Neuron (in vitro differentiated cells): ENCODE results near the gene MMP13.

Experiments
- H2AFZ ChIP-seq: one replicate; pipeline ENCODE4 v1.6.1; 2013; ENCODE audit warnings: low read depth, mild to moderate bottlenecking, inconsistent platforms, low read length, moderate library complexity
- H3K27me3 ChIP-seq: one replicate; pipeline ENCODE4 v1.6.1; 2013; ENCODE audit warnings: low read length; ENCODE audit not compliant: insufficient read depth
- H3K36me3 ChIP-seq: one replicate; pipeline ENCODE4 v1.6.1; 2013; ENCODE audit warnings: low read length; ENCODE audit not compliant: insufficient read depth
- H3K4me1 ChIP-seq: one replicate; pipeline ENCODE4 v1.6.1; 2013; ENCODE audit warnings: low read length; ENCODE audit not compliant: insufficient read depth
- H3K4me3 ChIP-seq: 2 replicates; pipeline ENCODE4 v1.5.1; 2013; ENCODE audit warnings: mild to moderate bottlenecking, low read length, moderate library complexity
- H3K9me3 ChIP-seq: one replicate; pipeline ENCODE4 v1.6.1; 2013; ENCODE audit warnings: low read length

MMP13 gene

DNA sequence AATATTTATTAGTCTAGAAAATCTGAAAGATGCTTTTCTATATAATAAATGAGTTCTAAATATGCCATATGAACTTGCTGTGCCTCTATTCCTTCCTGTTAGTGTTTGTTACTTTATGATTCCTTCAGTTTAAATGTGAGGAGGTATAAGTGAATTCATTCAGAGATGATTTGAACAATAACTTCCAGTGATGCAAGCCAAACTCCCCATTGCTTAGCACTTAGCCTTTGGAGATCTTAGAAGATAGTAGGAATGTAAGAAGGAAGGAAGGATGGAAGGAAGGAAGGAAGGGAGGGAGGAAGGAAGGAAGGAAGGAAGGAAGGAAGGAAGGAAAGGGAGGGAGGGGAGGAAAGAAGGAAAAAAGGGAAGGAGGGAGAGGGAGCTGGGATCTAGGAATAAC is 25.1 kb downstream of the MMP13 start:
- no peaks in the 10 kb centered on the region for H3K9me3 ChIP-seq
- H3K4me1 ChIP-seq, result no peaks in the 10 kb centered on the region
- H3K27me3 ChIP-seq, result no peaks in the 10 kb centered on the region
- no peak overlapping the region for H3K4me3 ChIP-seq
- H2AFZ ChIP-seq, result no peak overlapping the region
- H3K36me3 ChIP-seq, result no peaks in the 10 kb centered on the region

DNA sequence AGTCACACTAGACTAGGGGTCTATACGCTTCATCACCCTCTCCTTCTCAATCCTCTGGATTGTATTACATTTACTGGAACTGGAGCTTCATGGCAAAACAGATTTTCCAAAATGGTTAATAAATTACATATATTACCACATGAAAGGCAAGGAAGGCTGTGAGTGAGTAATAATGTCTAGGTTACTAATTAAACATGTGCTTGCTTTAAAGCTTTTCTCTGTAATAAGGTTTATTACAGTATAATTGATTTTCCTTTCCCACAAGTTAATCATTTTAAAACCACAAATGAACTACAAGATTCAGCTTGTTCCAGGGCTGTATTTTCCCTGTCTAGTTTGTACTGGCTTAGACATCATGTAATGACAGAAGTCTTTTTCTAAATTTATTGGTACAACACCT is 25.6 kb downstream of the MMP13 start:
- Histone ChIP-seq H2AFZ (no peak overlapping the region), H3K36me3 (no peaks in the 10 kb centered on the region), H3K9me3 (no peaks in the 10 kb centered on the region), H3K27me3 (no peaks in the 10 kb centered on the region), H3K4me1 (no peaks in the 10 kb centered on the region), H3K4me3 (no peak overlapping the region)

DNA sequence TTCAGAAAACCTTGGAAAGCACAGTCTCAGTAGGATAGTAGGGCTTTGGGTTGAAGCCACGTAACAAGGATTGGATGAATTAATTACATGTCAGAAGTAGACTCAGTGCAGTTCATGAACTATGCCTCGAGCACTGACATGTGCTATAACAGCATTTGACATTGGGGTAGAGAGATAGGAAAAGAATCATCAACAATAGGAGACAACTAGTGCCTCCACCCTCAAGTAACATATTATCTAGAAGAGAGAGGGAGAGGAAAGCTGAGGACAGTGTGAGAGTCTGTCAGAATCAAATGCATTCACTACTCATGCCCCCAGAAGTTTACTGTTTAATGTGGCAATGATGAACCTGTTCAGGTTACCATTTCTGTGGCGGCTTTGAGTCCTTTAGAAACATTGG is 26.4 kb downstream of the MMP13 start:
- Histone ChIP-seq H3K9me3 (no peaks in the 10 kb centered on the region), H3K4me1 (no peaks in the 10 kb centered on the region), H3K4me3 (no peak overlapping the region), H3K27me3 (no peaks in the 10 kb centered on the region), H2AFZ (no peak overlapping the region), H3K36me3 (no peaks in the 10 kb centered on the region)

DNA sequence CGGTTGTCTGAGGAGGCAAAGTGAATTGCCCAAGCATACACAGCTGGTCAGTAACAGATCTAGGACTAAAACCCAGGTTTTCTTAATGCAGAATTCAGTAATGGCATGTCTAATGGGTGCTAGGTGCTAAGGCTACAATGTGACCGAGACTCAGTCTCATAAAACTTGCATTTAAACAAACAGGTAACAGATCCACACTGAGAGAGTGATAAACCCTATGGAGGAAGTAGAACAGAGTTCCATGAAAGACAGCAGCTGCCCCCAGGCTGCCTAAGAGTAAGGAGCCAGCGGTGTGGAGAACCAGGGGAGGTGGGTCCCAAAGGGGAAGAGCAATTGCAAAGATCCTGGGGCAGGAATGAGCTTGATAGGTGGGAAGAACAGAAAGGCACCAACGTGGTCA is 27.3 kb downstream of the MMP13 start:
- Histone ChIP-seq H3K27me3 (no peaks in the 10 kb centered on the region), H2AFZ (no peak overlapping the region)

DNA sequence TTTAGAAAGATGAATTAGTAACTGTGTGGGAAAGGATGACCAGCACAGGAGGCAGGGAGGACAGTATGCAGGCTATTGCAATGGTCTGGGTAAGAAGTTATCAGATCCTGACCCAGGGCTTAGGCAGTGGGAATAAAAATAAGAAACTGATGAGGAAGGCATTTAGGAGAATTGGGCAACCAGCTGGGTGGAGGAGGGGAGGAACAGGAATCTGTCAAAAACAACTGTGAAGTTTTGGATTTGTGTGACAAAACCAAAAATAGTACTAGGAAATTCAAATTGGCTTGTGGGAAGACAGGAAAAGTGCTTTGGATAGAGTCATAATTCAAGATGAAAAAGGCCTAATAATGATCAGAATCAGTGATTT is 27.9 kb downstream of the MMP13 start:
- Histone ChIP-seq H3K36me3 (no peaks in the 10 kb centered on the region), H3K27me3 (no peaks in the 10 kb centered on the region), H3K9me3 (no peaks in the 10 kb centered on the region), H3K4me3 (no peak overlapping the region), H3K4me1 (no peaks in the 10 kb centered on the region), H2AFZ (no peak overlapping the region)

More for the DNA sequence above, 27.3 kb downstream of the MMP13 start:
- Histone ChIP-seq H3K9me3 (no peaks in the 10 kb centered on the region), H3K36me3 (no peaks in the 10 kb centered on the region), H3K4me1 (no peaks in the 10 kb centered on the region), H3K4me3 (no peak overlapping the region)

GRCh38 chr11:102926961-102927623 is 28.4 kb downstream of the MMP13 start:
- Histone ChIP-seq H3K9me3 (no peaks in the 10 kb centered on the region), H2AFZ (no peak overlapping the region), H3K27me3 (no peaks in the 10 kb centered on the region), H3K4me3 (no peak overlapping the region), H3K36me3 (no peaks in the 10 kb centered on the region), H3K4me1 (no peaks in the 10 kb centered on the region)

- H3K36me3 ChIP-seq, result no peaks in the 10 kb centered on the region
- H3K9me3 ChIP-seq, result no peaks in the 10 kb centered on the region
- no peak overlapping the region for H2AFZ ChIP-seq
- H3K27me3 ChIP-seq, result no peaks in the 10 kb centered on the region
- H3K4me3 ChIP-seq, result no peak overlapping the region
- no peaks in the 10 kb centered on the region for H3K4me1 ChIP-seq
Measured at GRCh38 chr11:102926517-102926916, 29.0 kb downstream of the MMP13 start.

- no peaks in the 10 kb centered on the region for H3K36me3 ChIP-seq
- no peak overlapping the region for H3K4me3 ChIP-seq
- H3K9me3 ChIP-seq, result no peaks in the 10 kb centered on the region
- H3K4me1 ChIP-seq, result no peaks in the 10 kb centered on the region
- no peak overlapping the region for H2AFZ ChIP-seq
- no peaks in the 10 kb centered on the region for H3K27me3 ChIP-seq
Measured at GRCh38 chr11:102925988-102926387, 29.5 kb downstream of the MMP13 start.

DNA sequence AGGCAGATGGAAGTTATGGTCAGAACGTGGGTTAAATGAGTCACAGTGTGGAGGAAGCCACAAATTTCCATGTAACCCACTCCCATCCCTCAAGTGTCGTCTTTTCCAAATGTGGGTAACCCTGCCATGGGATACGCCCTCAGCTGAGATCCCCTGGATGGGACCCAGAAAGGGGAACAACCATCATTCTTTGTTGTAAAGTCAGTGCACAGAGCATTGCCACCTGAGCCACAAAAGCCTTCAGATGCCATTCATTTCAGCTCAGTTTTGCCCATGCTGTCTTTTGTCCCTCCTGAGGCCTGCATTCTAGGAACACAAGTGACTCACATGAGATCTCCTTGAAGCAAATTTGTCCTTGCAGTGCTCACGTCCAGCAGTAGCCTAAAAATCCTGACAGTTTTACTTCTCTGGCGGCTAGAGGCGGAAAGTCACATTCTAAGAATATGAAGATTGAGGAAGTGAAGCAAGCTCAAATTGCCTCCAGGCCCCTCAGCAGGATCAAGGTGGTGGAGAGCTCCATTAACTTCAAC is 30.6 kb downstream of the MMP13 start:
- Histone ChIP-seq H3K9me3 (no peaks in the 10 kb centered on the region), H3K4me1 (no peaks in the 10 kb centered on the region), H3K27me3 (no peaks in the 10 kb centered on the region)

DNA sequence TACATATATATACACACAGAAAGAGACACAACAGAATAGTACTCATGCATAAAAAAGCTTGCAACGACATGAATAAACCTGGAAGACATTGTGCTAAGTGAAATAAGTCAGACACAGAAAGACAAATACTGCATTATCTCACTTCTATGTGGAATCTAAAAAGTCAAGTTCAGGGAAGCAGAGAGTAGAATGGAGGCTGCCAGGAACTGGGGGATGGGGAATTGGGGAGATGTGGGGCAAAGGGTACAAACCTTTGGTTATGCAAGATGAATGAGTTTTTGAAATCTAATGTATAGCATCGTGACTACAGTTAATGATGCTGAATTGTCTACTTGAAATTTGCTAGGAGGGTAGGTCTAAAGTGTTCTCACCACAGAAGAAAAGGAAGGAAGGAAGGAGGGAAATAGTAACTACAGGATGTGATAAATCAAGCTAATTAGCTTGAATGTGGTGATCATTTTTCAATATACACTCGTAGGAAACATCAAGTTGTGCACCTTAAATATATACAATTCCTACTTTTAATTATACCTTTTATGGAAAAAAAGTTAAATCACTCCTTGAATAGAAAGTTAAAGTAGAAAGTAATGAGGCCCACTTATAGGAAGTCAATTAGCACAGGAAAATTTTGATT is 33.8 kb downstream of the MMP13 start:
- Histone ChIP-seq H3K9me3 (no peaks in the 10 kb centered on the region), H3K4me1 (no peaks in the 10 kb centered on the region)

More for the DNA sequence above, 30.6 kb downstream of the MMP13 start:
- Histone ChIP-seq H2AFZ (no peak overlapping the region), H3K4me3 (no peak overlapping the region), H3K36me3 (no peaks in the 10 kb centered on the region)

DNA sequence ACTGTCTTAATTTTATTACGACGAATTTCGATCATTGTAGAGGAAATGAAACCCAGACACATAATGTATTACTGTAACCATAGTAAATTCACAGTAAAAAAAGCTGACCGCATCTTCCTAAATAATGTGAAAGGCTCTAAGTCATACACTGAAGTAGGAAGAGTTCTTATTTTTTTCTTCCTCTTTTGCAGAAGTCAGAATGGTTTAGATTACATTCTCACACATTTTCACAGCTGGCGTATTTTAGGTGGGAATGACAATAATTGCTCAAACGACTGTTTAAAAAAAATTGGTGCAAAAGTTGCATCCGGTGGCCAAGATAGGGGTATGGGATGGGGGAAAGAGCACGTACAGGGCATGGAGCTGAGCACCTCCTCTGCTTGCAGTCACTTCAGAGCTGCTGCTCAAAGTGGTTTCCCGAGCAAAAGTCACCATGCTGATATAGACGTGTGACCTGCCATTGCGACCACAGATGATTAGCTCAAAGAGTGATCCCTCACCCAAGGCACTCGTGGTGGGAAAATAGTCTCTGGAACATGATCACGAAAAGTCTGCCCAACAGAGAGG is 35.3 kb downstream of the MMP13 start:
- Histone ChIP-seq H3K4me1 (no peaks in the 10 kb centered on the region), H3K27me3 (no peaks in the 10 kb centered on the region), H3K4me3 (no peak overlapping the region), H3K9me3 (no peaks in the 10 kb centered on the region), H3K36me3 (no peaks in the 10 kb centered on the region), H2AFZ (no peak overlapping the region)

More for the DNA sequence above, 33.8 kb downstream of the MMP13 start:
- no peaks in the 10 kb centered on the region for H3K27me3 ChIP-seq
- H3K4me3 ChIP-seq, result no peak overlapping the region
- no peak overlapping the region for H2AFZ ChIP-seq
- H3K36me3 ChIP-seq, result no peaks in the 10 kb centered on the region

DNA sequence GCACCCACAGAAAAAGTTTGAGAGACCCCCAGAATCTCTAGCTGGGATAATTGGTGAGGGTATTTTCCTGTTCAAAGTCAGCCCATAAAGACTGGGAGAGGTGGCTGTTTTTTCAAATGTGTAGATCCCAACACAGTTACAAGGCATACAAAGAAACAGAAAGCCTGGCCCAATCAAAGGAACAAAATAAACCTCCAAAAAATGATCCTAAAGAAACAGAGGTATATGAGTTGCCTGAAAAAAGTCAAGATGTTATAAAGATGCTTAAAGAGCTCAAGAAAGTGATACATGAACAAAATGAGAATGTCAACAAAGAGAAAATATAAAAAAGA is 40.5 kb downstream of the MMP13 start:
- Histone ChIP-seq H2AFZ (no peak overlapping the region), H3K4me1 (no peaks in the 10 kb centered on the region), H3K9me3 (no peaks in the 10 kb centered on the region), H3K4me3 (no peak overlapping the region), H3K36me3 (no peaks in the 10 kb centered on the region), H3K27me3 (no peaks in the 10 kb centered on the region)

GRCh38 chr11:102914238-102915043 is 41.1 kb downstream of the MMP13 start:
- Histone ChIP-seq H3K36me3 (no peaks in the 10 kb centered on the region), H3K27me3 (no peaks in the 10 kb centered on the region), H3K9me3 (no peaks in the 10 kb centered on the region), H2AFZ (no peak overlapping the region), H3K4me3 (no peak overlapping the region), H3K4me1 (no peaks in the 10 kb centered on the region)
